Parathyroid adenoma (tissue), 2 donors: ENCODE results near the gene GPC1.
"Not testable (repeated sequence)": the region's sequence is repeated elsewhere in the genome, so short reads cannot be mapped to it uniquely, and the experiment has no call there.

ENCODE experiments used
- H2AFZ ChIP-seq: fragments of 300-600 bp; sonication (generic); one replicate; pipeline ENCODE4 v1.7.0; 2017; ENCODE audit warnings: antibody characterized with exemption, mild to moderate bottlenecking
- H3K27ac ChIP-seq: fragments of 300-600 bp; sonication (generic); one replicate; pipeline ENCODE4 v1.7.0; 2017
- H3K27me3 ChIP-seq: fragments of 300-600 bp; sonication (generic); one replicate; pipeline ENCODE4 v1.7.0; 2017; ENCODE audit warnings: low read length; ENCODE audit not compliant: control insufficient read depth, insufficient read depth
- H3K36me3 ChIP-seq: fragments of 300-600 bp; sonication (generic); one replicate; pipeline ENCODE4 v1.7.0; 2017; ENCODE audit warnings: low read length; ENCODE audit not compliant: control insufficient read depth, insufficient read depth
- H3K4me1 ChIP-seq: fragments of 300-600 bp; sonication (generic); one replicate; pipeline ENCODE4 v1.7.0; 2017; ENCODE audit warnings: control low read depth
- H3K4me2 ChIP-seq: fragments of 300-600 bp; sonication (generic); one replicate; pipeline ENCODE4 v1.7.0; 2017; ENCODE audit warnings: low read length
- H3K4me3 ChIP-seq: fragments of 300-600 bp; sonication (generic); one replicate; pipeline ENCODE4 v1.7.0; 2017; ENCODE audit warnings: low read depth, low read length
- H3K79me2 ChIP-seq: fragments of 300-600 bp; sonication (generic); one replicate; pipeline ENCODE4 v1.7.0; 2017; ENCODE audit warnings: control low read depth
- H3K9ac ChIP-seq: fragments of 300-600 bp; sonication (generic); one replicate; pipeline ENCODE4 v1.7.0; 2017; ENCODE audit warnings: mild to moderate bottlenecking
- H3K9me3 ChIP-seq: fragments of 300-600 bp; sonication (generic); one replicate; pipeline ENCODE4 v1.7.0; 2017; ENCODE audit warnings: low read length; ENCODE audit not compliant: control insufficient read depth
- CTCF ChIP-seq: fragments of 300-600 bp; sonication (generic); IDR thresholded peaks from one replicate; pipeline ENCODE4 v1.7.0; 2017; ENCODE audit warnings: antibody characterized with exemption, mild to moderate bottlenecking
- donor health status: primary hyperparathyroidism.

The GPC1 gene

GRCh38 chr2:240435457-240435947 is at the start of gene GPC1:
Gene GPC1 (plus strand): TSS chr2:240435663. CDS start chr2:240435919, 256 bp downstream.
- Histone ChIP-seq H3K79me2 (peaks cover 26% of the 10 kb centered on the region), H3K4me3 (peak within 1 kb of the TSS; percentile 58)

GRCh38 chr2:240386326-240386725 is 49.1 kb upstream of the GPC1 start:
- H3K27ac ChIP-seq: no peak overlapping the region
- H2AFZ ChIP-seq: no peak overlapping the region
- no peaks in the 10 kb centered on the region for H3K36me3 ChIP-seq
- no peak overlapping the region for H3K4me3 ChIP-seq
- no peaks in the 10 kb centered on the region for H3K27me3 ChIP-seq
- H3K79me2 ChIP-seq: no peaks in the 10 kb centered on the region
- H3K4me2 ChIP-seq: no peak overlapping the region
- no peak for TF ChIP-seq CTCF
- no peaks in the 10 kb centered on the region for H3K9me3 ChIP-seq
- no peaks in the 10 kb centered on the region for H3K4me1 ChIP-seq
- H3K9ac ChIP-seq: no peak overlapping the region

More at GRCh38 chr2:240435457-240435947, at the start of gene GPC1:
- no peaks in the 10 kb centered on the region for H3K27me3 ChIP-seq
- H3K9me3 ChIP-seq: no peaks in the 10 kb centered on the region
- no peak within 1 kb of the TSS for H3K9ac ChIP-seq
- no peak within 1 kb of the TSS for H3K27ac ChIP-seq
- peaks cover 4% of the 10 kb centered on the region for H3K4me1 ChIP-seq
- H3K4me2 ChIP-seq: peak within 1 kb of the TSS; percentile 90
- H2AFZ ChIP-seq: peak within 1 kb of the TSS; percentile 88
- no peak for TF ChIP-seq CTCF
- H3K36me3 ChIP-seq: no peaks in the 10 kb centered on the region

GRCh38 chr2:240386743-240387142 is 48.7 kb upstream of the GPC1 start:
- H3K9ac ChIP-seq, H3K79me2 ChIP-seq, H3K36me3 ChIP-seq, H3K27me3 ChIP-seq, H3K4me1 ChIP-seq, H3K4me2 ChIP-seq, H3K4me3 ChIP-seq, H3K9me3 ChIP-seq, H2AFZ ChIP-seq, H3K27ac ChIP-seq: not testable (repeated sequence)

- H3K9me3 ChIP-seq: no peaks in the 10 kb centered on the region
- H3K36me3 ChIP-seq: no peaks in the 10 kb centered on the region
- no peaks in the 10 kb centered on the region for H3K79me2 ChIP-seq
- H2AFZ ChIP-seq: no peak overlapping the region
- no peaks in the 10 kb centered on the region for H3K27me3 ChIP-seq
- no peak overlapping the region for H3K27ac ChIP-seq
- H3K9ac ChIP-seq: no peak overlapping the region
- no peak overlapping the region for H3K4me2 ChIP-seq
- H3K4me3 ChIP-seq: no peak overlapping the region
- TF ChIP-seq CTCF: no peak
- H3K4me1 ChIP-seq: no peaks in the 10 kb centered on the region
Measured at GRCh38 chr2:240387325-240387668, 48.2 kb upstream of the GPC1 start.

GRCh38 chr2:240387669-240388358 is 47.6 kb upstream of the GPC1 start:
- no peak overlapping the region for H3K27ac ChIP-seq
- no peaks in the 10 kb centered on the region for H3K4me1 ChIP-seq
- H3K4me2 ChIP-seq: no peak overlapping the region
- no peaks in the 10 kb centered on the region for H3K9me3 ChIP-seq
- no peak overlapping the region for H3K4me3 ChIP-seq
- H3K9ac ChIP-seq: no peak overlapping the region
- H3K79me2 ChIP-seq: no peaks in the 10 kb centered on the region
- H3K36me3 ChIP-seq: no peaks in the 10 kb centered on the region
- no peak for TF ChIP-seq CTCF
- no peak overlapping the region for H2AFZ ChIP-seq
- no peaks in the 10 kb centered on the region for H3K27me3 ChIP-seq
